HEK293 (cell line): ENCODE results near the gene KCNJ14.

Experiments used
- KLF9 ChIP-seq: fragments of 450-650 bp; formaldehyde crosslinking; IDR thresholded peaks from 2 replicates; pipeline ENCODE4 v1.5.1; 2016; ENCODE audit warnings: missing biosample characterization, missing genetic modification characterization, low read depth
- PRDM4 ChIP-seq: fragments of 450-650 bp; formaldehyde crosslinking; IDR thresholded peaks from 2 replicates; pipeline ENCODE4 v1.5.1; 2017; ENCODE audit warnings: missing biosample characterization, missing genetic modification characterization
- PRDM6 ChIP-seq: fragments of 450-650 bp; formaldehyde crosslinking; IDR thresholded peaks from 2 replicates; pipeline ENCODE4 v1.5.1; 2017; ENCODE audit warnings: missing biosample characterization, missing genetic modification characterization
- RBAK ChIP-seq: fragments of 450-650 bp; formaldehyde crosslinking; IDR thresholded peaks from 2 replicates; pipeline ENCODE4 v1.5.1; 2016; ENCODE audit warnings: missing biosample characterization, missing genetic modification characterization
- WT1 ChIP-seq: fragments of 450-650 bp; formaldehyde crosslinking; IDR thresholded peaks from 2 replicates; pipeline ENCODE4 v1.5.1; 2016; ENCODE audit warnings: missing biosample characterization, missing genetic modification characterization
- YY1 ChIP-seq: fragments of 450-650 bp; formaldehyde crosslinking; IDR thresholded peaks from 2 replicates; pipeline ENCODE4 v1.5.1; 2018; ENCODE audit warnings: missing biosample characterization, missing genetic modification characterization
- ZBTB11 ChIP-seq: fragments of 450-650 bp; formaldehyde crosslinking; conservative IDR thresholded peaks from 2 replicates; pipeline ENCODE4 v1.5.1; 2016; ENCODE audit warnings: low read depth, missing biosample characterization, missing genetic modification characterization
- ZBTB26 ChIP-seq: fragments of 450-650 bp; formaldehyde crosslinking; optimal IDR thresholded peaks from 2 replicates; pipeline ENCODE3; 2016; ENCODE audit warnings: missing biosample characterization, mild to moderate bottlenecking, missing genetic modification characterization
- ZNF2 ChIP-seq: fragments of 450-650 bp; formaldehyde crosslinking; IDR thresholded peaks from 2 replicates; pipeline ENCODE4 v1.5.1; 2016; ENCODE audit warnings: missing biosample characterization, missing genetic modification characterization
- ZNF335 ChIP-seq: fragments of 450-650 bp; formaldehyde crosslinking; conservative IDR thresholded peaks from 2 replicates; pipeline ENCODE4 v1.5.1; 2016; ENCODE audit warnings: missing biosample characterization, missing genetic modification characterization
- ZNF391 ChIP-seq: fragments of 450-650 bp; formaldehyde crosslinking; IDR thresholded peaks from 2 replicates; pipeline ENCODE4 v1.5.1; 2016; ENCODE audit warnings: low read depth, missing biosample characterization, missing genetic modification characterization, borderline replicate concordance
- ZNF416 ChIP-seq: fragments of 450-650 bp; formaldehyde crosslinking; IDR thresholded peaks from 2 replicates; pipeline ENCODE4 v1.5.1; 2016; ENCODE audit warnings: missing biosample characterization, missing genetic modification characterization
- ZNF473 ChIP-seq: fragments of 450-650 bp; formaldehyde crosslinking; IDR thresholded peaks from 2 replicates; pipeline ENCODE4 v1.5.1; 2017; ENCODE audit warnings: missing biosample characterization, missing genetic modification characterization
- ZNF514 ChIP-seq: fragments of 450-650 bp; formaldehyde crosslinking; IDR thresholded peaks from 2 replicates; pipeline ENCODE4 v1.5.1; 2016; ENCODE audit warnings: missing biosample characterization, missing genetic modification characterization
- ZNF629 ChIP-seq: fragments of 450-650 bp; formaldehyde crosslinking; IDR thresholded peaks from 2 replicates; pipeline ENCODE4 v1.5.1; 2017; ENCODE audit warnings: missing biosample characterization, missing genetic modification characterization
- ZNF660 ChIP-seq: fragments of 450-650 bp; IDR thresholded peaks from 2 replicates; pipeline ENCODE4 v1.5.1; 2018; ENCODE audit warnings: missing biosample characterization, mild to moderate bottlenecking, missing genetic modification characterization
- TF ChIP-seq, protein P1 (sequence below): fragments of 450-650 bp; IDR thresholded peaks from 2 replicates; pipeline ENCODE4 v1.5.1; 2018; ENCODE audit warnings: missing biosample characterization, missing genetic modification characterization
- TF ChIP-seq, protein P2 (sequence below): fragments of 450-650 bp; formaldehyde crosslinking; IDR thresholded peaks from 2 replicates; pipeline ENCODE4 v1.5.1; 2016; ENCODE audit warnings: missing biosample characterization, missing genetic modification characterization
- TF ChIP-seq, protein P3 (sequence below): fragments of 450-650 bp; formaldehyde crosslinking; IDR thresholded peaks from 2 replicates; pipeline ENCODE4 v1.5.1; 2017; ENCODE audit warnings: missing biosample characterization, mild to moderate bottlenecking, missing genetic modification characterization, moderate library complexity
- TF ChIP-seq, protein P4 (sequence below): fragments of 450-650 bp; formaldehyde crosslinking; IDR thresholded peaks from 2 replicates; pipeline ENCODE4 v1.5.1; 2016; ENCODE audit warnings: missing biosample characterization, missing genetic modification characterization
- TF ChIP-seq, protein P5 (sequence below): fragments of 450-650 bp; formaldehyde crosslinking; IDR thresholded peaks from 2 replicates; pipeline ENCODE4 v1.5.1; 2016; ENCODE audit warnings: missing biosample characterization, missing genetic modification characterization

Gene KCNJ14

DNA sequence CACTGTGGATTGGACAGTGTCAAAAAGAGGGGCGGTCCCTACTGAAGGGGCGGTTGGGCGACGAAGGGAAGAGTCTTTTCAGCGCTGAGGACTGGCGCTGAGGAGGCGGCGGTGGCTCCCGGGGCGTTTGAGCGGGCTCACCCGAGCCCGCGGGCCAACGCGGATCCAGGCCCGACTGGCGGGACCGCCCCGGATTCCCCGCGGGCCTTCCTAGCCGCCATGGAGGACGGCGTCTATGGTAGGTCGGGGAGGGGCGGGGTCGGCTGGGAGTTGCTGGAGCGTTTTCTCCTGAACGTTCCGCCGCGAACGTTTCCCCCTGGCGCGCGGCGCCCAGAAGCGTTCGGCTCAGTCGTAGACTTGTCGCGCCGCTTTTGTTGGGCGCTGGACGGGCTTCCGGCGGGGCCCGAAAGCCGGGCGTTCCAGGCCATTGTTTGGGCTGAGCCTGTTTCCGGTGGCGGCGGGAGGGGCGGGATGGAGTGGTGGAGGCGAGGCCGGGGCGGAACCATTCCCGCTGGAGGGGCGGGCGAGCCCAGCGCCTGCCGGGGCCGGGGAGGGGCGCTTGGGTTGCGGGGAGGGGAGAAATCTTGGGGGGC, 14.0 kb downstream of the KCNJ14 start, which contains the start of gene CYTH2 (continued):
- TF ChIP-seq, protein P1, sequence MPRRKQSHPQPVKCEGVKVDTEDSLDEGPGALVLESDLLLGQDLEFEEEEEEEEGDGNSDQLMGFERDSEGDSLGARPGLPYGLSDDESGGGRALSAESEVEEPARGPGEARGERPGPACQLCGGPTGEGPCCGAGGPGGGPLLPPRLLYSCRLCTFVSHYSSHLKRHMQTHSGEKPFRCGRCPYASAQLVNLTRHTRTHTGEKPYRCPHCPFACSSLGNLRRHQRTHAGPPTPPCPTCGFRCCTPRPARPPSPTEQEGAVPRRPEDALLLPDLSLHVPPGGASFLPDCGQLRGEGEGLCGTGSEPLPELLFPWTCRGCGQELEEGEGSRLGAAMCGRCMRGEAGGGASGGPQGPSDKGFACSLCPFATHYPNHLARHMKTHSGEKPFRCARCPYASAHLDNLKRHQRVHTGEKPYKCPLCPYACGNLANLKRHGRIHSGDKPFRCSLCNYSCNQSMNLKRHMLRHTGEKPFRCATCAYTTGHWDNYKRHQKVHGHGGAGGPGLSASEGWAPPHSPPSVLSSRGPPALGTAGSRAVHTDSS (tag by site-specific recombination), result no peak
- TF ChIP-seq ZBTB26 (tag by site-specific recombination) (peak; percentile 45), ZBTB11 (tag by site-specific recombination) (peak; percentile 97), ZNF416 (tag by site-specific recombination) (no peak), YY1 (peak; percentile 69; the same call in 1 of the 2 replicates), WT1 (tag by site-specific recombination) (peak; percentile 27; the same call in 1 of the 2 replicates), ZNF391 (tag by site-specific recombination) (peak; percentile 72; the same call in 1 of the 2 replicates), ZNF629 (tag by site-specific recombination) (peak; percentile 56), KLF9 (tag by site-specific recombination) (peak; percentile 89), ZNF2 (tag by site-specific recombination) (no peak), PRDM6 (tag by site-specific recombination) (no peak), ZNF514 (no peak), ZNF335 (tag by site-specific recombination) (peak; percentile 87), PRDM4 (peak; percentile 48; the same call in 1 of the 2 replicates), ZNF473 (tag by site-specific recombination) (no peak), RBAK (tag by site-specific recombination) (no peak), ZNF660 (tag by site-specific recombination) (0 out of 2 replicates have a peak, but pooled peaks have one; percentile 58)
- TF ChIP-seq, protein P2, sequence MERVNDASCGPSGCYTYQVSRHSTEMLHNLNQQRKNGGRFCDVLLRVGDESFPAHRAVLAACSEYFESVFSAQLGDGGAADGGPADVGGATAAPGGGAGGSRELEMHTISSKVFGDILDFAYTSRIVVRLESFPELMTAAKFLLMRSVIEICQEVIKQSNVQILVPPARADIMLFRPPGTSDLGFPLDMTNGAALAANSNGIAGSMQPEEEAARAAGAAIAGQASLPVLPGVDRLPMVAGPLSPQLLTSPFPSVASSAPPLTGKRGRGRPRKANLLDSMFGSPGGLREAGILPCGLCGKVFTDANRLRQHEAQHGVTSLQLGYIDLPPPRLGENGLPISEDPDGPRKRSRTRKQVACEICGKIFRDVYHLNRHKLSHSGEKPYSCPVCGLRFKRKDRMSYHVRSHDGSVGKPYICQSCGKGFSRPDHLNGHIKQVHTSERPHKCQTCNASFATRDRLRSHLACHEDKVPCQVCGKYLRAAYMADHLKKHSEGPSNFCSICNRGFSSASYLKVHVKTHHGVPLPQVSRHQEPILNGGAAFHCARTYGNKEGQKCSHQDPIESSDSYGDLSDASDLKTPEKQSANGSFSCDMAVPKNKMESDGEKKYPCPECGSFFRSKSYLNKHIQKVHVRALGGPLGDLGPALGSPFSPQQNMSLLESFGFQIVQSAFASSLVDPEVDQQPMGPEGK (tag by site-specific recombination), result peak; percentile 69; the same call in 1 of the 2 replicates
- TF ChIP-seq, protein P3, sequence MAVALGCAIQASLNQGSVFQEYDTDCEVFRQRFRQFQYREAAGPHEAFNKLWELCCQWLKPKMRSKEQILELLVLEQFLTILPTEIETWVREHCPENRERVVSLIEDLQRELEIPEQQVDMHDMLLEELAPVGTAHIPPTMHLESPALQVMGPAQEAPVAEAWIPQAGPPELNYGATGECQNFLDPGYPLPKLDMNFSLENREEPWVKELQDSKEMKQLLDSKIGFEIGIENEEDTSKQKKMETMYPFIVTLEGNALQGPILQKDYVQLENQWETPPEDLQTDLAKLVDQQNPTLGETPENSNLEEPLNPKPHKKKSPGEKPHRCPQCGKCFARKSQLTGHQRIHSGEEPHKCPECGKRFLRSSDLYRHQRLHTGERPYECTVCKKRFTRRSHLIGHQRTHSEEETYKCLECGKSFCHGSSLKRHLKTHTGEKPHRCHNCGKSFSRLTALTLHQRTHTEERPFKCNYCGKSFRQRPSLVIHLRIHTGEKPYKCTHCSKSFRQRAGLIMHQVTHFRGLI, result peak; percentile 97
- TF ChIP-seq, protein P4, sequence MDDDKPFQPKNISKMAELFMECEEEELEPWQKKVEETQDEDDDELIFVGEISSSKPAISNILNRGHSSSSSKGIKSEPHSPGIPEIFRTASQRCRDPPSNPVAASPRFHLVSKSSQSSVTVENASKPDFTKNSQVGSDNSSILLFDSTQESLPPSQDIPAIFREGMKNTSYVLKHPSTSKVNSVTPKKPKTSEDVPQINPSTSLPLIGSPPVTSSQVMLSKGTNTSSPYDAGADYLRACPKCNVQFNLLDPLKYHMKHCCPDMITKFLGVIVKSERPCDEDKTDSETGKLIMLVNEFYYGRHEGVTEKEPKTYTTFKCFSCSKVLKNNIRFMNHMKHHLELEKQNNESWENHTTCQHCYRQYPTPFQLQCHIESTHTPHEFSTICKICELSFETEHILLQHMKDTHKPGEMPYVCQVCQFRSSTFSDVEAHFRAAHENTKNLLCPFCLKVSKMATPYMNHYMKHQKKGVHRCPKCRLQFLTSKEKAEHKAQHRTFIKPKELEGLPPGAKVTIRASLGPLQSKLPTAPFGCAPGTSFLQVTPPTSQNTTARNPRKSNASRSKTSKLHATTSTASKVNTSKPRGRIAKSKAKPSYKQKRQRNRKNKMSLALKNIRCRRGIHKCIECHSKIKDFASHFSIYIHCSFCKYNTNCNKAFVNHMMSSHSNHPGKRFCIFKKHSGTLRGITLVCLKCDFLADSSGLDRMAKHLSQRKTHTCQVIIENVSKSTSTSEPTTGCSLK (tag by site-specific recombination), result no peak
- TF ChIP-seq, protein P5, sequence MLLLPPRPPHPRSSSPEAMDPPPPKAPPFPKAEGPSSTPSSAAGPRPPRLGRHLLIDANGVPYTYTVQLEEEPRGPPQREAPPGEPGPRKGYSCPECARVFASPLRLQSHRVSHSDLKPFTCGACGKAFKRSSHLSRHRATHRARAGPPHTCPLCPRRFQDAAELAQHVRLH, result no peak
